ENCODE measurements around the gene ANKRD63.

The ANKRD63 gene

DNA sequence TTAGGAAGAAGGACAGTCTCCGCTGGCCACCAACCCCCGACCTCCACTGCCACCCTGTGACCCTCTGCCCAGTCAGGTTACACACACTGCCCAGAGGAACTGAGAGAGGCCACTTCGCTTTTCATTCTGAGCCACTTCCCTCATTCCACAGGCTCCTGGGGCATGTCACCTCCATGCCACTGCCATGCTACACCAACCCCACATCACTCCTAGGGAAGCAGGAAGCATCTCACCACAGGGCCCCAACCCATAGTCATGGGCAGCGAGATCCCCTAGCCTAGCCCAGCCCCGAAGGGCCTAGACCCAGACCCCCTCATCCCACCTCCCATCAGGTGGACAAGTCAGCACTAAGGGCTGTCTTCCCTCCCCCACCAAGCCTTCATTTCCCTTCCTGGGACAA is 23.5 kb upstream of the ANKRD63 start:
- no peaks in the 10 kb centered on the region for H3K9me3 Mint-ChIP-seq
- H3K4me3 Mint-ChIP-seq: peak overlapping the region; percentile 59
- ATAC-seq: no peak
- no peaks in the 10 kb centered on the region for H3K27me3 Mint-ChIP-seq
- peak overlapping the region; percentile 99 for H3K27ac Mint-ChIP-seq
- H3K4me1 Mint-ChIP-seq: peaks cover 63% of the 10 kb centered on the region
- peaks cover 32% of the 10 kb centered on the region for H3K36me3 Mint-ChIP-seq

DNA sequence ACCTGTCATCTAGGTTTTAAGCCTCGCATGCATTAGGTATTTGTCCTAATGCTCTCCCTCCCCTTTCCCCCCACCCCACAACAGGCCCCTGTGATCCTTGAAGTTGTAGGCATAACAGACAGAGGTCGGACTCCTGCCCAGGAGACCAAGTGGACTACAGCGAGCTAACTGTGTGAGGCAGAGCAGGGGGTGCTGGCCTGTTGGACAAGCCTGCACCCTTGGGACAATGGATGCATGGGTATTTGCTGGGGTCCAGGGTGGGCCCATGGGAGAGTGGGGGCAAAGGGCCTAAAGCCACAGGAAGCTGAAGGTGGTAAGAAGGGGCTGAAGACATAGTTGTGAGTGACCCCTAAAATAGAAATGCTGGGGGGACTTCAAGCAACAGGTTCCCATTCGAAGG is 22.4 kb upstream of the ANKRD63 start:
- H3K36me3 Mint-ChIP-seq: peaks cover 40% of the 10 kb centered on the region
- H3K9me3 Mint-ChIP-seq: no peaks in the 10 kb centered on the region
- no peak overlapping the region for H3K4me3 Mint-ChIP-seq
- H3K27ac Mint-ChIP-seq: no peak overlapping the region
- no peaks in the 10 kb centered on the region for H3K27me3 Mint-ChIP-seq
- peaks cover 63% of the 10 kb centered on the region for H3K4me1 Mint-ChIP-seq
- no peak for ATAC-seq

- no peaks in the 10 kb centered on the region for H3K27me3 Mint-ChIP-seq
- H3K4me1 Mint-ChIP-seq: peaks cover 47% of the 10 kb centered on the region
- no peaks in the 10 kb centered on the region for H3K9me3 Mint-ChIP-seq
- no peak for ATAC-seq
- peaks cover 56% of the 10 kb centered on the region for H3K36me3 Mint-ChIP-seq
- no peak overlapping the region for H3K4me3 Mint-ChIP-seq
- H3K27ac Mint-ChIP-seq: no peak overlapping the region
Observed at GRCh38 chr15:40303576-40303975, 20.7 kb upstream of the ANKRD63 start.

DNA sequence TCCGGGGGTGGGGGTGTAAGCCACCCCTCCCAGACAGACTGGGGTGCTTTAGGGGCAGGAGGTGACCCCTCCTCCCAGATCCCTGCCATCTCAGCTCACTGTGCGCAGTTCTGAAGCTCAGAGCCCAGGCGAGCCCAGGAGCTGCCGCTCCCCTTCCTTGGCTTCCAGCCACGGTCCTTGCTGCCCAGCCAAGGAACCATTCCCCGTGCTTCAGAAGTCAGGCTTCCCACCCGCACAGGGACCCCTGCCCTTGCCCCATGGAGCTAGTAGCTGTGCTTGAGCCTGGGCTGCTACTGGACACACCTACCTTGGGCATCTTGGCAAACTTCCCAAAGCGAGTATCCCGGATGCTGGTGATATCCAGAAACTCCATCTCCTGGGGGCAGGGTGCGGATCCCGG is 20.1 kb upstream of the ANKRD63 start:
- H3K27me3 Mint-ChIP-seq: no peaks in the 10 kb centered on the region
- no peak overlapping the region for H3K4me3 Mint-ChIP-seq
- H3K27ac Mint-ChIP-seq: no peak overlapping the region
- peaks cover 62% of the 10 kb centered on the region for H3K36me3 Mint-ChIP-seq
- no peak for ATAC-seq
- peaks cover 41% of the 10 kb centered on the region for H3K4me1 Mint-ChIP-seq
- no peaks in the 10 kb centered on the region for H3K9me3 Mint-ChIP-seq

DNA sequence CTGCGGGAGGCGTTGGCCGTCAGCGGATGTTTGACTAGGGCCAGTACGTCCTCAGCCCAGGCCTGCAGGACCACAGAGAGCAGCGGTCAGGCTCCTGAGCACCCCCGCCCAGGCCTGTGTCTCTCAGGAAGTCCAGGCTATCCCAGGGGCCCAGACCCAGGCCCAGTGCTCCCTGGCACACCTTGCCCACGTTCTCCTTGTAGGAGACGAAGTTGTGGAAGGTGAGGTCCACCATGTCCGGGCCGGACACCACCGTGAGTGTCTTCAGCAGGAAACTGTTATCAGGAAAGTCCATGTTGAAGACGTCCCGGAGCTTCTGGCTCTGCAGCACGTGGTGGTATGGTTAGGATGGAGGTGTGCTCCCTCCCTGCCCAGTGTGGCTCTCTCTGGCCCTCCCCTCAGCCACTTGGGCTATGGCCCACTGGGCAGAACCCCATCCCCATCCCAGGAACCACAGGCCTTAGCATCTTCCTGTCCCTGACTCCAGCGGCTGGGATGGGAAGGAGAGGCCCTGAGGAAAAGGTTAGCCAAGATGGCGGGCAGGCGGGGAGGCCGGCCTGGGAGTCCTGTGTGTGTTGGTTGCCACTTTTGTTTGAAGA is 19.5 kb upstream of the ANKRD63 start:
- ATAC-seq: no peak
- H3K9me3 Mint-ChIP-seq: no peaks in the 10 kb centered on the region
- H3K27me3 Mint-ChIP-seq: no peaks in the 10 kb centered on the region
- no peak overlapping the region for H3K27ac Mint-ChIP-seq
- peaks cover 68% of the 10 kb centered on the region for H3K36me3 Mint-ChIP-seq
- no peak overlapping the region for H3K4me3 Mint-ChIP-seq
- H3K4me1 Mint-ChIP-seq: peaks cover 35% of the 10 kb centered on the region

DNA sequence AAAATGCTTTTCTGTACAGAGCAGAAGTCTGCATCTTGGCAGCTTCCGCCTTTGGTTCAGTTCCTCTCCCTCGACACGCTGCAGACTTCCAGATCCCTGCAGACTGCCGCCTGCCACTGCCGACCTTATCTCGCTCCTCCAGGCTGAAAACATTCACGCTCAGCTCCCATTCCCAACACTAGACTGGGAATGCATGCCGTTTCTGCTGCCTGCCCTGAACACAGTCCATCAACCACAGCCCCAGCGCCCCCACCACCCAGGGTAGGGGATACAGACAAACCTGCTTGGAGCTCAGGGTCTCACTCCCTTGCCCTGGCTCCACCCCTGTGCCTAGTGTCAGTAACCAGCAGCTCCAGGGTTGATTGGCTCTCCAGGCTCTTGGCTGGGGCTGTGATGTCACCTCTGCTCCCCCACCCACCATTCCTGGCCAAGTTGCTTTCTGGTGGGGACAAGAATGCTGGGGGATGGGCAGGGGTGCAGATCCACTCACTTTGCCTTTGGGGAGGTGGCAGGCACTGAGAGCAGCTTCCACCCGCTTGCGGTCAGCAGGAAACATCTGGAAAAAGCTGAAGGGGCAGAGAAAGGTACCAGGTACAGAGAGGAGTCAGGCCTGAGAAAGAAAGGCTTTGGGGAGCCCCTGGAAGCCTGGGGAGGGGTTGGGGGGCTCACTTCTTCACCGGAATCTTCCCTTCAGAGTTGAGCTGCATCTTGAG is 18.8 kb upstream of the ANKRD63 start:
- no peak for ATAC-seq
- Mint-ChIP-seq H3K27ac (no peak overlapping the region), H3K9me3 (no peaks in the 10 kb centered on the region), H3K4me3 (no peak overlapping the region), H3K27me3 (no peaks in the 10 kb centered on the region), H3K4me1 (peaks cover 27% of the 10 kb centered on the region), H3K36me3 (peaks cover 74% of the 10 kb centered on the region)

DNA sequence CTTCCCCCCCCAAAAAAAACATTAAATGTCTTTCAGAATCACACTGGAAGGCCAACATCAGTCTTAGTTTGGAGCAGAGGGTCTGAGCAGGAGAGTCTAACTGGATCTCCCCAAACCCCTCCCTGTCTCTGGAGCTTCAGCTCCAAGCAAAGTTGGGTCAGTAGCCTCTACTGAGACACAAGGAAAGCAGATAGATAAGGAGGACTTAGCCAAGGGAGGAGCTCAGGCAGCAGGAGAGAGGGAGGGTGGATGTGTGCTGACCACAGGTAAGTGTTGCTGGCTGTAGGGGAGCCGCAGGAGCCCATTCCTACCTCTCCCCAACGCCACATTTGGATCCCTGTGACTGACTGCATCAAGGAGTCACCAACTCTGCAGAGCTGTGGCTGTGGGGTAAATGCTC is 17.9 kb upstream of the ANKRD63 start:
- H3K4me1 Mint-ChIP-seq: peaks cover 20% of the 10 kb centered on the region
- H3K36me3 Mint-ChIP-seq: peaks cover 77% of the 10 kb centered on the region
- H3K9me3 Mint-ChIP-seq: no peaks in the 10 kb centered on the region
- H3K27ac Mint-ChIP-seq: no peak overlapping the region
- no peaks in the 10 kb centered on the region for H3K27me3 Mint-ChIP-seq
- no peak for ATAC-seq
- H3K4me3 Mint-ChIP-seq: no peak overlapping the region

GRCh38 chr15:40300367-40300766 is 17.5 kb upstream of the ANKRD63 start:
- Mint-ChIP-seq H3K36me3 (peaks cover 80% of the 10 kb centered on the region), H3K4me3 (no peak overlapping the region), H3K27me3 (no peaks in the 10 kb centered on the region), H3K27ac (no peak overlapping the region), H3K4me1 (peaks cover 17% of the 10 kb centered on the region), H3K9me3 (no peaks in the 10 kb centered on the region)
- ATAC-seq: no peak

DNA sequence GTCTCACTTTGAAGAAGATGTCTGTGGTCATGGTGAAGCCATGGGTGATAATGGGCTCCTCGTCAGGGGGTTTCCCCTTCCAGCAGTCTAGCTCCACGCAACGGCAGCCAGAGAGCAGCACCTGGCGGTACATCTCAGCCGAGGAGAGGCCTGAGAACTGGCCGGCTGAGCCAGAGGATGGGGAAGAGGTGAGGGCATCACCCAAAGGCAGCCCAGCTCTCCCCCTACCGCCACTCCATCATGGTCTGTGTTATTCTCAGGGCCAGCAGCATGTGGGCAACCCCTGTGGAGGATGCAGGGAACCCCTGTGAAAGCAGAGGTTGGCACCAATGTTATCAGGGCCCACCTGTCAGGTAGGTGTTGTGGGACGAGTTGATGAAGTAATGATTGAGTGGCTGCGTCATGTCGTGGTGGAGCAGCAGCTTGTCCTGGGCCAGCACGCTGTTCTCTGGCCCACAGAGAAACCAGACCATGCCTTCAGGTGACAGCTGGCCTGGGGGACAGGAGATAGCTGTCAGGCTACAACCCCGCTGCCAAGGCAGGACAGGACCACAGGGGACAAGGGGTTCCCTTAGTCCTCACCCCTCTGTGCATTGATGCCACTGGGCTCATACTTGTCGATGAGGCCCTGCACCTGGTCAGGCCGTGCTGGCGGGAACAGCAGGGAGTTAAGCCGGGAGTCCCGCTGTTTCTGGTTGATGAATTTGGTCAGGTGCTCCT is 15.5 kb upstream of the ANKRD63 start:
- Mint-ChIP-seq H3K4me3 (no peak overlapping the region), H3K4me1 (peaks cover under 1% of the 10 kb centered on the region), H3K27ac (no peak overlapping the region), H3K9me3 (no peaks in the 10 kb centered on the region), H3K36me3 (peaks cover 72% of the 10 kb centered on the region), H3K27me3 (no peaks in the 10 kb centered on the region)
- no peak for ATAC-seq

DNA sequence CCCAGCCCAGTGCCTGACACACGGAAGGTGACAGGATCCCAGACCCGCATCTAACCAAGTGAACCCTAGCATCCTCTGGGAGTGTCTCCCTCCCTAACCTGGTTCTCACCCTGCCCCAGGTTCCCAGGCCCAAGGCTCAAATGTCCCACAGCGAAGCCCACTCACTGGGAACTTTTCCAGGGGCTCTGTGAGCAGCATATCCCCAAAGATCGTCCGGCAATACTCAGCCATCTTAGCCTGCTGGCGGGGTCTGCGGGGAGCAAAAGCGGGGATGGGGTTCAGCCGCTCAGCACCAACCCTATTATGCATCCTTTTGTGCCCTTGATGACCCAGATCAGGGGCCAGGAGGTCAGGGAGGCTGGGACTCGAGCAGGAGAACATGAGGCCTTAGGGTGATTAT is 14.5 kb upstream of the ANKRD63 start:
- H3K36me3 Mint-ChIP-seq: peaks cover 66% of the 10 kb centered on the region

DNA sequence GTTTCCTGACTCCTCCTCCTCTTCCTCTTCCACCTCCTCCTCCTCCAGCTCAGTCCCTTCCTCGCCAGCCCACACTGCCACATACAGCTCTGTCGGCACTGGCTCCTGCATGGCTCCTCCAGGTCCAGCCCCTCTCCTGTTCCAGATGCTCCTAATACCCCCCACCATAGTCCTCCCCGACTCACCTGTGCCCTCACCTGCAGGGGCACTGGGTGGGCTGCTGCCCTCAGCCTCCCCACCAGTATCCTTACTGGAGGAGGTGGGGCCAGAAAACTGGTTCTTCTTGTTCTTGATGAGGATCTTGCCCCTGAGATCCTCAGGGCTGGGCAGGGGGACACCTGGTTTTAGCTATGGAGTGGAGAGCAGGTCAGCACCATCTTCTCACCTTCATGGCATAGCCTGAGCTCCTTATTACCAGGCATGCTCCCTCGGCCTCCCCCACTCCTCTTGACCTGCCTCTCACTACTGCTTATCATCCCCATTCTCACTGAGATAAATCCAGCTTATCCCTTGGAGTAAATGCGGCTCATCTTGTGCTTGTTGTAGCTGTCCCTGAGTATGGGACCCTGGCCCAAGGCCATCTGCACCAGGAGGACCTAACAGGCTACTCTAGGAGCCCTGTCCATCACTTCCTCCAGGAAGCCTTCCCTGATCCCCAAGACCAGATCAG is 13.8 kb upstream of the ANKRD63 start:
- Mint-ChIP-seq H3K36me3 (peaks cover 60% of the 10 kb centered on the region), H3K4me1 (no peaks in the 10 kb centered on the region), H3K9me3 (no peaks in the 10 kb centered on the region), H3K27ac (no peak overlapping the region), H3K27me3 (no peaks in the 10 kb centered on the region), H3K4me3 (no peak overlapping the region)
- no peak for ATAC-seq

More for the DNA sequence above, 14.5 kb upstream of the ANKRD63 start:
- H3K27me3 Mint-ChIP-seq: no peaks in the 10 kb centered on the region
- no peak for ATAC-seq
- no peak overlapping the region for H3K4me3 Mint-ChIP-seq
- H3K27ac Mint-ChIP-seq: no peak overlapping the region
- H3K4me1 Mint-ChIP-seq: no peaks in the 10 kb centered on the region
- no peaks in the 10 kb centered on the region for H3K9me3 Mint-ChIP-seq

- H3K27ac Mint-ChIP-seq: no peak overlapping the region
- no peaks in the 10 kb centered on the region for H3K4me1 Mint-ChIP-seq
- no peaks in the 10 kb centered on the region for H3K27me3 Mint-ChIP-seq
- no peak for ATAC-seq
- peaks cover 55% of the 10 kb centered on the region for H3K36me3 Mint-ChIP-seq
- no peaks in the 10 kb centered on the region for H3K9me3 Mint-ChIP-seq
- H3K4me3 Mint-ChIP-seq: no peak overlapping the region
Observed at GRCh38 chr15:40295877-40296560, 13.2 kb upstream of the ANKRD63 start.

DNA sequence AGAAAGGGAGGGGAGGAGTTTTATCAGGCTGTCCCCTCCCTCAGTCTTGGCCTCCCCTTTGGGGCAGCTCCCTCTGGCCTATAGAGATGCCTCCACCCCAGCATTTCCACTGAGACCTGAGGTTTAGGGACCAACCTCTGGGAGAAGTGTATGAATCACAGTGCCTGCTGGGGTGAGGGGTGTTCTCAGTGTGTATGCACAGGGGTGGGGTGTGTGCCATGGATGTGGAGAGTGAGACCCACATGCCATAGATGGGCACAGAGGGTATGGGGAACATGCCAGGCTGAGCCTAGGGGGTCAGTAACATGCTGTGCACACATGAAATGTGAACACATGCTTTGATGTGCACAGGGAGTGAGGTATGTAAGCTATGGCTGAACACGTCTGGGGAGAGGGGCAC is 12.4 kb upstream of the ANKRD63 start:
- peaks cover 51% of the 10 kb centered on the region for H3K36me3 Mint-ChIP-seq
- no peak for ATAC-seq
- H3K27me3 Mint-ChIP-seq: no peaks in the 10 kb centered on the region
- H3K9me3 Mint-ChIP-seq: no peaks in the 10 kb centered on the region
- no peak overlapping the region for H3K4me3 Mint-ChIP-seq
- H3K27ac Mint-ChIP-seq: no peak overlapping the region
- H3K4me1 Mint-ChIP-seq: peaks cover 2% of the 10 kb centered on the region

GRCh38 chr15:40293905-40294895 is 11.3 kb upstream of the ANKRD63 start:
- ATAC-seq: no peak
- H3K4me3 Mint-ChIP-seq: no peak overlapping the region
- H3K4me1 Mint-ChIP-seq: peaks cover 9% of the 10 kb centered on the region
- no peaks in the 10 kb centered on the region for H3K27me3 Mint-ChIP-seq
- H3K9me3 Mint-ChIP-seq: no peaks in the 10 kb centered on the region
- peaks cover 52% of the 10 kb centered on the region for H3K36me3 Mint-ChIP-seq
- no peak overlapping the region for H3K27ac Mint-ChIP-seq

Measured in stimulated activated memory B cell treated with anti-CD40 and anti-IgM and Interleukin-4, amounts not matched to agents 10 μg/mL and 1 μg/mL and 100 μg/mL, for 72 hours (primary cell).